Upper lobe of left lung (tissue), 6 donors: ENCODE data around the gene MKNK2. TPM values are rescaled to one million over a fixed set of nuclear protein-coding genes. Genes with fewer than 3 reads are reported as not detected.

Experiments
- ATAC-seq, 2 donors: fragments of 200-7000 bp; cut with Tn5 transposase; one replicate each; pipeline ENCODE4 v1.9.1; 2022; ENCODE audit warnings: mild to moderate bottlenecking in 2 of 2, moderate library complexity in 2 of 2; ENCODE audit not compliant: low FRiP score in 2 of 2
- DNase-seq, 2 donors: peaks; one replicate each; pipeline ENCODE4 v3.0.0-alpha.2; 2019 to 2020
- H3K27ac ChIP-seq, 4 donors: fragments of 200-600 bp; sonication (generic); one replicate each; pipeline ENCODE4 v1.5.1; 2016 to 2019
- H3K27me3 ChIP-seq, 4 donors: fragments of 200-600 bp; sonication (generic); one replicate each; pipeline ENCODE4 v1.5.1; 2017 to 2019
- H3K36me3 ChIP-seq, 4 donors: fragments of 200-600 bp; sonication (generic); one replicate each; pipeline ENCODE4 v1.5.1; 2016 to 2019
- H3K4me1 ChIP-seq, 4 donors: fragments of 200-600 bp; sonication (generic); one replicate each; pipeline ENCODE4 v1.5.1; 2018 to 2019
- H3K4me3 ChIP-seq, 4 donors: fragments of 200-600 bp; sonication (generic); one replicate each; pipeline ENCODE4 v1.5.1; 2017 to 2019; ENCODE audit warnings: mild to moderate bottlenecking in 2 of 4, moderate library complexity in 1 of 4
- H3K9me3 ChIP-seq, 4 donors: fragments of 200-600 bp; sonication (generic); one replicate each; pipeline ENCODE4 v1.5.1; 2018 to 2019
- EP300 ChIP-seq, 4 donors: sonication (generic); formaldehyde crosslinking; IDR thresholded peaks; one replicate each; pipeline ENCODE4 v1.5.1; 2017; ENCODE audit warnings: antibody characterized with exemption in 4 of 4, control low read depth in 2 of 4
- POLR2A ChIP-seq, 4 donors: fragments of 450-650 bp; IDR thresholded peaks; one replicate each; pipeline ENCODE4 v1.5.1; 2016 to 2017; ENCODE audit warnings: antibody characterized with exemption in 4 of 4, mild to moderate bottlenecking in 2 of 4
- POLR2AphosphoS5 ChIP-seq, 2 donors: sonication (generic); formaldehyde crosslinking; IDR thresholded peaks; one replicate each; pipeline ENCODE4 v1.5.1; 2017; ENCODE audit warnings: antibody characterized with exemption in 2 of 2
- WGBS, 2 donors: methylation state at CpG; one replicate each; pipeline ENCODE4 v1.1.5; 2017 to 2018; 5-methylcytosine and 5-hydroxymethylcytosine counted together
- total RNA-seq, 6 donors: library from RNA; depleted of rRNA in 4 of 6; stranded (reverse); fragments of >200 nt in 4 of 6; gene quantifications; one replicate each; pipeline versions ENCODE4 v1.1.0 to v1.2.1, GENCODE V29; 2016 to 2021
- TF ChIP-seq, protein P1 (sequence below), 6 experiments: fragments of 450-650 bp in 4 of 6; fragments of 200-600 bp in 2 of 6; sonication (generic) in 2 of 6; IDR thresholded peaks; one replicate each; pipeline ENCODE4 v1.5.1; 2016 to 2019; ENCODE audit warnings: antibody characterized with exemption in 6 of 6
- donor health status: DM: no; HTN: no; CAD: no; lungs with moderate emphysema.
- donor health status: DM: no; HTN: yes; CAD: no; lungs with severe emphysema.

MKNK2 gene
- total RNA-seq, 6 donors from 2014 or later, result 200 to 397 (median 264) TPM

GRCh38 chr19:2045501-2046045 is 5.5 kb downstream of the MKNK2 start:
- Histone ChIP-seq H3K9me3 (no peaks in the 10 kb centered on the region), H3K27ac (peak overlapping the region; percentile 54 to 100 (median 85)), H3K4me3 (no peak overlapping the region), H3K36me3 (peaks cover 24 to 84% (median 58%) of the 10 kb centered on the region in 4 donors), H3K4me1 (peaks cover 86 to 90% (median 89%) of the 10 kb centered on the region in 4 donors), H3K27me3 (no peaks in the 10 kb centered on the region)
- 60% methylated on average over 10 of the region's 14 CpGs; no CpG with 5 or more reads in 1 of the 2 donors for WGBS, 2 donors
- no peak for ATAC-seq
- no peak for TF ChIP-seq EP300 (IDR thresholded peaks at IDR 0.05)
- no peak for TF ChIP-seq POLR2AphosphoS5 (IDR thresholded peaks at IDR 0.05)
- TF ChIP-seq, protein P1, sequence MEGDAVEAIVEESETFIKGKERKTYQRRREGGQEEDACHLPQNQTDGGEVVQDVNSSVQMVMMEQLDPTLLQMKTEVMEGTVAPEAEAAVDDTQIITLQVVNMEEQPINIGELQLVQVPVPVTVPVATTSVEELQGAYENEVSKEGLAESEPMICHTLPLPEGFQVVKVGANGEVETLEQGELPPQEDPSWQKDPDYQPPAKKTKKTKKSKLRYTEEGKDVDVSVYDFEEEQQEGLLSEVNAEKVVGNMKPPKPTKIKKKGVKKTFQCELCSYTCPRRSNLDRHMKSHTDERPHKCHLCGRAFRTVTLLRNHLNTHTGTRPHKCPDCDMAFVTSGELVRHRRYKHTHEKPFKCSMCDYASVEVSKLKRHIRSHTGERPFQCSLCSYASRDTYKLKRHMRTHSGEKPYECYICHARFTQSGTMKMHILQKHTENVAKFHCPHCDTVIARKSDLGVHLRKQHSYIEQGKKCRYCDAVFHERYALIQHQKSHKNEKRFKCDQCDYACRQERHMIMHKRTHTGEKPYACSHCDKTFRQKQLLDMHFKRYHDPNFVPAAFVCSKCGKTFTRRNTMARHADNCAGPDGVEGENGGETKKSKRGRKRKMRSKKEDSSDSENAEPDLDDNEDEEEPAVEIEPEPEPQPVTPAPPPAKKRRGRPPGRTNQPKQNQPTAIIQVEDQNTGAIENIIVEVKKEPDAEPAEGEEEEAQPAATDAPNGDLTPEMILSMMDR (IDR thresholded peaks at IDR 0.05), result no peak
- TF ChIP-seq POLR2A (IDR thresholded peaks at IDR 0.05), result no peak
- peak; percentile 47 to 74 for DNase-seq

DNA sequence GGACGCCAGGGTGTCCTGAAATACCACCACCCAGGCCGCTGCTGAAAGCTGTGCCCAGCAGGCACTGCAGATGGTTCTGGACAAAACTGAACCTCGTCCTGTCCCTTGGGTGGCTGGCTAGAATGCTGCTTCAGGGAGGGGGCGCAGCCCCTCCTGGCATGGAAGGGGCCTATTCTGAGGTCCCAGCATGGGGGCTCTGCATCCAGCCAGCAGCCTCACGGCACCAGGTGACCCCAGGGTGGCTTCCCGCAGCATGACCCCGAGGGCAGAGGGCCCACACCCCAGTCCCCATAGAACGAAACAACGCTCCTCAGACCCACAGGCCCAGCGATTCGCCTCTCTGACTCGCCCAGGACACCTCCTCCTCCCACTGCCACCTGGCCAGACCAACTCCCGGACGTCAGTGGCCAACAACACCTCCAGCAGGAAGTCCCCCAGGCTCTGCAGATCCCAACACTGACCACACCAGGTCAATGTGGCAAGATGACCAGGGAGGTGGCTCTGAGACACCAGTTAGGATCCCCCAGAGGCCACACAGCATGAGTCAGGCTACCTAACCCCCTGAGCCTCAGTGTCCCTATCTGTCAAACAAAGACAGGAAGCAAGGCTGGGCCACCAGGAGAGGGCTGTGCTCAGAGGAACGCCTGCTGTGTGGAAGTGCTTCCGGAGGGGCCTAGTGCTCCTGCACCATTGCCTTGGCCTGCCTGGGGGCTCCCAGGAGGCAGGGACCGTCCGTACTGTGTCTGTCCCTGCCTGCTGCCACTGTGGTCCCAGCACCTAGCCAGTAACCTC is 6.1 kb downstream of the MKNK2 start:
- no peaks in the 10 kb centered on the region for H3K9me3 ChIP-seq
- peaks cover 30 to 91% (median 65%) of the 10 kb centered on the region in 4 donors for H3K36me3 ChIP-seq
- WGBS, 2 donors, result 78 to 84% methylated on average over 10 to 15 of the region's 18 CpGs
- no peak for ATAC-seq
- H3K4me3 ChIP-seq, result no peak overlapping the region
- H3K27ac ChIP-seq, result peak overlapping the region; percentile 54 to 100 (median 85)
- H3K27me3 ChIP-seq, result no peaks in the 10 kb centered on the region
- DNase-seq, result peak in 1 of 2 donors; percentile 69
- TF ChIP-seq POLR2A (IDR thresholded peaks at IDR 0.05) (no peak), EP300 (IDR thresholded peaks at IDR 0.05) (no peak), POLR2AphosphoS5 (IDR thresholded peaks at IDR 0.05) (no peak)
- TF ChIP-seq, protein P1 (IDR thresholded peaks at IDR 0.05), result no peak
- peaks cover 86 to 92% (median 89%) of the 10 kb centered on the region in 4 donors for H3K4me1 ChIP-seq

- H3K27me3 ChIP-seq, result no peaks in the 10 kb centered on the region
- TF ChIP-seq EP300 (IDR thresholded peaks at IDR 0.05), result no peak
- TF ChIP-seq, protein P1 (IDR thresholded peaks at IDR 0.05), result peak in 1 of 6 experiments; percentile 8
- H3K9me3 ChIP-seq, result no peaks in the 10 kb centered on the region
- peaks cover 38 to 93% (median 72%) of the 10 kb centered on the region in 4 donors for H3K36me3 ChIP-seq
- WGBS, 2 donors, result 71 to 83% methylated on average over 5 to 6 of the region's 11 CpGs
- H3K4me3 ChIP-seq, result no peak overlapping the region
- peaks cover 81 to 86% (median 84%) of the 10 kb centered on the region in 4 donors for H3K4me1 ChIP-seq
- no peak for ATAC-seq
- DNase-seq, result peak; percentile 27 to 60
- peak overlapping the region; percentile 54 to 100 (median 85) for H3K27ac ChIP-seq
Measured at GRCh38 chr19:2043961-2044708, 6.9 kb downstream of the MKNK2 start.

DNA sequence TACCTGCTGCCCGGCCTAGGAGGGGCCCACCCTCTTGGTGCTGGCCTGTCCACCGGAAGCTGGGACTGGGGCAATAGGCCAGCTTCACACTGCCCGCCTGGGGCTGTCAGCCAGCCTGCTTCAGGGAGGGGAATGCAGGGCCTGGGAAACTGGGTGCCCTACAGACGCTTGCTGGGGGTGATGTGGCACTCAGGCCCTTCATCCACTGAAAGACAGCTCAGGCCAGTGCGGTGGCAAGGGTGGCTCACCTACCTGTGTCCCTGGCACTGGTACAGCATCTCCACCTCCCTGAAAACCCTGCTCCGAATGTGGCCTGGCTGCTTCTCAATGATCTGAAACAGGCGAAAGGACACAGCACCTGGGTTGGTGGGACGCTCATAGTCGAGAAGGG is 7.8 kb downstream of the MKNK2 start:
- Histone ChIP-seq H3K9me3 (no peaks in the 10 kb centered on the region), H3K36me3 (peaks cover 47 to 93% (median 74%) of the 10 kb centered on the region in 4 donors), H3K4me1 (peaks cover 73 to 81% (median 75%) of the 10 kb centered on the region in 4 donors), H3K27ac (peak overlapping the region; percentile 83 to 100 (median 93)), H3K27me3 (no peaks in the 10 kb centered on the region), H3K4me3 (peak overlapping the region in 1 of 4 donors; percentile 39)
- WGBS, 2 donors, result 60 to 85% methylated on average over 1 to 6 of the region's 9 CpGs
- no peak for TF ChIP-seq EP300 (IDR thresholded peaks at IDR 0.05)
- no peak for TF ChIP-seq POLR2AphosphoS5 (IDR thresholded peaks at IDR 0.05)
- TF ChIP-seq POLR2A (IDR thresholded peaks at IDR 0.05), result no peak
- TF ChIP-seq, protein P1 (IDR thresholded peaks at IDR 0.05), result no peak
- DNase-seq, result peak; percentile 46 to 60
- no peak for ATAC-seq
